HCT116 (cell line): ENCODE results near the gene GRIN2D. TPM values are rescaled to one million over a fixed set of nuclear protein-coding genes. Genes with fewer than 3 reads are reported as not detected.

ENCODE experiments used
- ATAC-seq: fragments of 200-7000 bp; cut with Tn5 transposase; 2 replicates; pipeline ENCODE4 v1.9.1; 2020; ENCODE audit warnings: mild to moderate bottlenecking, moderate library complexity
- BruUV-seq: library from RNA; stranded (reverse); fragments of 400-500 nt; replicated peaks from 2 replicates; lab custom pipeline; 2021; lab: Mats Ljungman, UMichigan
- CTCF ChIA-PET: fragments of 300-600 bp; sonication (Branson Sonifier 250); formaldehyde crosslinking; loops from one replicate; lab custom pipeline; 2021; ENCODE audit warnings: antibody characterized with exemption; lab: Charles Lee
- POLR2A ChIA-PET: fragments of 300-600, 350-600 bp; sonication (Branson Sonifier 250); formaldehyde crosslinking; loops from one replicate; lab custom pipeline; 2021; ENCODE audit warnings: antibody characterized with exemption; lab: Charles Lee
- RAD21 ChIA-PET, 2 experiments: fragments of 300-600 bp; sonication (Branson Sonifier 250); formaldehyde crosslinking; loops; one replicate each; lab custom pipeline; 2023; ENCODE audit warnings: low total read pairs in 2 of 2; ENCODE audit not compliant: uncharacterized antibody in 2 of 2, unreplicated experiment in 2 of 2, low non-redundant PET in 1 of 2; lab: Charles Lee
- DNase-seq: peaks from one replicate; pipeline ENCODE4 v3.0.0-alpha.2; 2010; ENCODE audit warnings: low read depth, low spot score
- H2AFZ ChIP-seq: fragments of 200-600 bp; shearing (Covaris generic), sonication (generic); 2 replicates; pipeline ENCODE4 v1.6.1; 2017; ENCODE audit warnings: low read depth, mixed run types, mixed read lengths, antibody characterized with exemption, low read length; ENCODE audit not compliant: poor library complexity, severe bottlenecking
- H3K27ac ChIP-seq: 2 replicates; pipeline ENCODE4 v1.5.1; 2012; ENCODE audit warnings: low read depth, low read length
- H3K27me3 ChIP-seq: fragments of 200-600 bp; sonication (generic); 2 replicates; pipeline ENCODE4 v1.6.1; 2016; ENCODE audit warnings: mixed run types, low read length, mixed read lengths; ENCODE audit not compliant: insufficient read depth
- H3K36me3 ChIP-seq, 2 experiments: fragments of 200-500 bp in 1 of 2; fragments of 200-600 bp in 1 of 2; sonication (Bioruptor generic) in 1 of 2; sonication (generic) in 1 of 2; 2 replicates each; pipeline versions ENCODE4 v1.5.1 to v1.6.1; 2014 to 2016; ENCODE audit warnings: low read length in 2 of 2, inconsistent platforms in 1 of 2, mixed read lengths in 1 of 2, mixed run types in 1 of 2; ENCODE audit not compliant: insufficient read depth in 2 of 2, control insufficient read depth in 1 of 2
- H3K4me1 ChIP-seq, 2 experiments: fragments of 200-600 bp in 1 of 2; sonication (generic) in 1 of 2; 2 replicates each; pipeline versions ENCODE4 v1.5.1 to v1.6.1; 2012 to 2017; ENCODE audit warnings: low read length in 2 of 2, inconsistent platforms in 1 of 2, mild to moderate bottlenecking in 1 of 2, mixed read lengths in 1 of 2, mixed run types in 1 of 2, moderate library complexity in 1 of 2; ENCODE audit not compliant: insufficient read depth in 2 of 2, control insufficient read depth in 1 of 2
- H3K4me2 ChIP-seq: fragments of 200-600 bp; sonication (generic); 2 replicates; pipeline ENCODE4 v1.6.1; 2017; ENCODE audit warnings: mixed run types, low read length, mixed read lengths
- H3K4me3 ChIP-seq, 2 experiments: fragments of 200-600 bp in 1 of 2; sonication (generic) in 1 of 2; replicated peaks in 1 of 2; 2 replicates each; pipeline ENCODE4 v1.5.1; 2011 to 2016; ENCODE audit warnings: low read length in 2 of 2, control low read depth in 1 of 2, low read depth in 1 of 2, mild to moderate bottlenecking in 1 of 2, mixed read lengths in 1 of 2, mixed run types in 1 of 2
- H3K79me2 ChIP-seq: fragments of 200-600 bp; sonication (generic); 2 replicates; pipeline ENCODE4 v1.6.1; 2017; ENCODE audit warnings: mild to moderate bottlenecking, mixed run types, low read length, moderate library complexity, mixed read lengths; ENCODE audit not compliant: insufficient read depth
- H3K9ac ChIP-seq: fragments of 200-600 bp; sonication (generic); 2 replicates; pipeline ENCODE4 v1.6.1; 2016; ENCODE audit warnings: low read length, mixed read lengths
- H3K9me2 ChIP-seq: fragments of 200-600 bp; sonication (generic), shearing (Covaris generic); 2 replicates; pipeline ENCODE4 v1.6.1; 2017; ENCODE audit warnings: mixed run types, mild to moderate bottlenecking, moderate library complexity; ENCODE audit not compliant: insufficient read depth
- H3K9me3 ChIP-seq, 2 experiments: fragments of 200-500 bp in 1 of 2; fragments of 200-600 bp in 1 of 2; sonication (Bioruptor generic) in 1 of 2; sonication (generic) in 1 of 2; 2 replicates each; pipeline ENCODE4 v1.6.1; 2014 to 2017; ENCODE audit warnings: low read length in 2 of 2, mixed read lengths in 2 of 2, inconsistent platforms in 1 of 2, low read depth in 1 of 2, mild to moderate bottlenecking in 1 of 2, mixed run types in 1 of 2, moderate library complexity in 1 of 2; ENCODE audit not compliant: control insufficient read depth in 1 of 2, insufficient read depth in 1 of 2
- H4K20me1 ChIP-seq: fragments of 200-600 bp; sonication (generic), shearing (Covaris generic); 2 replicates; pipeline ENCODE4 v1.6.1; 2017; ENCODE audit warnings: mixed run types, mild to moderate bottlenecking, moderate library complexity; ENCODE audit not compliant: insufficient read depth
- CBX3 ChIP-seq: IDR thresholded peaks from 2 replicates; pipeline ENCODE4 v1.6.1; 2012; ENCODE audit warnings: low read depth
- ZNF274 ChIP-seq: fragments of 200-500 bp; sonication (Bioruptor generic); IDR thresholded peaks from 2 replicates; pipeline ENCODE4 v1.6.1; 2014; ENCODE audit warnings: mild to moderate bottlenecking, low read depth, low read length, inconsistent platforms
- intact Hi-C: fragments of 100-400 bp; cut with micrococcal nuclease; formaldehyde crosslinking; loops from 2 replicates; pipeline ENCODE4 v1.10.0; 2022
- total RNA-seq: library from RNA; stranded (reverse); gene quantifications from one replicate; pipeline ENCODE4 v1.2.1, GENCODE V29; 2021; ENCODE audit not compliant: unreplicated experiment
- TF ChIP-seq, protein P1 (sequence below): IDR thresholded peaks from 2 replicates; pipeline ENCODE4 v1.6.1; 2012; ENCODE audit warnings: low read depth

Gene GRIN2D
- total RNA-seq, 1 experiment from 2014 or later: 26.2 TPM

DNA sequence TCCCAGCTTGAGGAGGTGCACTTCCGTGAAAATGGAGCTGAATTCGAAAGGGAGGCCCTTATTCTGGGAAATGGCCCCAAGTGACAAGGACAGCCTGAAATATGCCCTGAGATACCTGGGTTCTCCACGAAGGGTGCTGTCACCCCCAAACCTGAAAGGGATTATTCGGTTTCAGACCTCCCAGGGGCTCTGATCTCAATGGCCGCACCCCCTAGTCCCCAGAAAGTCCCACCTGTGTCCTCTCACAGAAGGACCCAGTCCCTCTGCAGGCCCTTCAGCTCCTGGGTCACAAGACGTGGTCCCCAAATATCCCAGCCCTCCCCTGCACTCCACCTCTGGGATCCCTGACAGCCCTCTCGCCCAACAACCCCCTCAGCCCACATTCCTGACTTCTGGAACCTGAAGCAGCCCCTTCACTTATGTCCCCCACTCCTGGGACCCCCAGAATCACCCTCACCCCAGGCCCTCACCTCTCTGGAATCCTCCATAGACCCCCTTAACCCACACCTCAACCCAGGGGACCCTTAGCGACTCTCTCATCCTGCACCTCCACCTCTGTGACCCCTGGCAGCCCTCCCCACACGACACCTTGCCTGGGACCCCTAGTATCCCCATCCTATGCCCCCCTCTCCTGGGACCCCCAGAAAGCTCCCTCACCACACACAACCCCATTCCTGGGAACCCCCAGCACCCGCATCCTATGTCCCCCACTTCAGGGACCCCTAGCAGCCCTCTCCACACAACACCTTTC is 28.7 kb upstream of the GRIN2D start:
- H3K36me3 ChIP-seq: no peaks in the 10 kb centered on the region
- ChIA-PET POLR2A (interaction anchor here (1.2 to 2.4 kb wide), 4 partner anchors 10 to 34 kb away, joined by 3 to 30 read pairs (median 6); partner anchors contain the start of gene KDELR1), RAD21 (interaction anchor here in 1 of 2 experiments (0.8 kb wide), 1 partner anchor 27 kb away, joined by 4 read pairs; the partner anchor contains the start of gene KDELR1), CTCF (interaction anchor here (0.7 to 2.5 kb wide), 8 partner anchors 8 to 224 kb away, joined by 3 to 24 read pairs (median 5); partner anchors contain the start of gene KDELR1)
- H3K27me3 ChIP-seq: no peaks in the 10 kb centered on the region
- H3K4me2 ChIP-seq: peak overlapping the region; percentile 92
- H2AFZ ChIP-seq: peak overlapping the region; percentile 84
- H4K20me1 ChIP-seq: no peaks in the 10 kb centered on the region
- H3K9me3 ChIP-seq: no peaks in the 10 kb centered on the region
- H3K79me2 ChIP-seq: no peaks in the 10 kb centered on the region
- peak overlapping the region in 1 of 2 experiments; percentile 24; a peak in 3 of 4 replicates for H3K4me3 ChIP-seq
- DNase-seq (no peak), ATAC-seq (no peak)
- TF ChIP-seq ZNF274 (no peak), CBX3 (no peak)
- TF ChIP-seq, protein P1, sequence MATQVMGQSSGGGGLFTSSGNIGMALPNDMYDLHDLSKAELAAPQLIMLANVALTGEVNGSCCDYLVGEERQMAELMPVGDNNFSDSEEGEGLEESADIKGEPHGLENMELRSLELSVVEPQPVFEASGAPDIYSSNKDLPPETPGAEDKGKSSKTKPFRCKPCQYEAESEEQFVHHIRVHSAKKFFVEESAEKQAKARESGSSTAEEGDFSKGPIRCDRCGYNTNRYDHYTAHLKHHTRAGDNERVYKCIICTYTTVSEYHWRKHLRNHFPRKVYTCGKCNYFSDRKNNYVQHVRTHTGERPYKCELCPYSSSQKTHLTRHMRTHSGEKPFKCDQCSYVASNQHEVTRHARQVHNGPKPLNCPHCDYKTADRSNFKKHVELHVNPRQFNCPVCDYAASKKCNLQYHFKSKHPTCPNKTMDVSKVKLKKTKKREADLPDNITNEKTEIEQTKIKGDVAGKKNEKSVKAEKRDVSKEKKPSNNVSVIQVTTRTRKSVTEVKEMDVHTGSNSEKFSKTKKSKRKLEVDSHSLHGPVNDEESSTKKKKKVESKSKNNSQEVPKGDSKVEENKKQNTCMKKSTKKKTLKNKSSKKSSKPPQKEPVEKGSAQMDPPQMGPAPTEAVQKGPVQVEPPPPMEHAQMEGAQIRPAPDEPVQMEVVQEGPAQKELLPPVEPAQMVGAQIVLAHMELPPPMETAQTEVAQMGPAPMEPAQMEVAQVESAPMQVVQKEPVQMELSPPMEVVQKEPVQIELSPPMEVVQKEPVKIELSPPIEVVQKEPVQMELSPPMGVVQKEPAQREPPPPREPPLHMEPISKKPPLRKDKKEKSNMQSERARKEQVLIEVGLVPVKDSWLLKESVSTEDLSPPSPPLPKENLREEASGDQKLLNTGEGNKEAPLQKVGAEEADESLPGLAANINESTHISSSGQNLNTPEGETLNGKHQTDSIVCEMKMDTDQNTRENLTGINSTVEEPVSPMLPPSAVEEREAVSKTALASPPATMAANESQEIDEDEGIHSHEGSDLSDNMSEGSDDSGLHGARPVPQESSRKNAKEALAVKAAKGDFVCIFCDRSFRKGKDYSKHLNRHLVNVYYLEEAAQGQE: no peak
- intact Hi-C loops: loop anchor here (5.0 kb wide), 1 partner anchor 33 kb away; no protein-coding TSS in a partner anchor
- H3K9ac ChIP-seq: peak overlapping the region; percentile 51
- peaks cover 5 to 24% of the 10 kb centered on the region in 2 experiments for H3K4me1 ChIP-seq
- peak overlapping the region; percentile 86 for H3K27ac ChIP-seq
- TSS peak; percentile 97 for BruUV-seq
- no peaks in the 10 kb centered on the region for H3K9me2 ChIP-seq
